ENCODE measurements around the gene SMG5. TPM values are rescaled to one million over a fixed set of nuclear protein-coding genes. Genes with fewer than 3 reads are reported as not detected.

Gene SMG5
- total RNA-seq, 1 donor from 2014 or later: 122 TPM

GRCh38 chr1:156308078-156308477, 25.5 kb upstream of the SMG5 start:
- Mint-ChIP-seq H3K4me3 (no peak overlapping the region), H3K36me3 (ENCODE audit: low read depth) (peaks cover 13% of the 10 kb centered on the region), H3K4me1 (no peaks in the 10 kb centered on the region), H3K27me3 (ENCODE audit: low read depth) (no peaks in the 10 kb centered on the region), H3K27ac (ENCODE audit: unreplicated experiment) (no peak overlapping the region), H3K9me3 (no peaks in the 10 kb centered on the region)
- no peak for DNase-seq (ENCODE audit: low read depth, low spot score)
- TF ChIP-seq, protein P1, sequence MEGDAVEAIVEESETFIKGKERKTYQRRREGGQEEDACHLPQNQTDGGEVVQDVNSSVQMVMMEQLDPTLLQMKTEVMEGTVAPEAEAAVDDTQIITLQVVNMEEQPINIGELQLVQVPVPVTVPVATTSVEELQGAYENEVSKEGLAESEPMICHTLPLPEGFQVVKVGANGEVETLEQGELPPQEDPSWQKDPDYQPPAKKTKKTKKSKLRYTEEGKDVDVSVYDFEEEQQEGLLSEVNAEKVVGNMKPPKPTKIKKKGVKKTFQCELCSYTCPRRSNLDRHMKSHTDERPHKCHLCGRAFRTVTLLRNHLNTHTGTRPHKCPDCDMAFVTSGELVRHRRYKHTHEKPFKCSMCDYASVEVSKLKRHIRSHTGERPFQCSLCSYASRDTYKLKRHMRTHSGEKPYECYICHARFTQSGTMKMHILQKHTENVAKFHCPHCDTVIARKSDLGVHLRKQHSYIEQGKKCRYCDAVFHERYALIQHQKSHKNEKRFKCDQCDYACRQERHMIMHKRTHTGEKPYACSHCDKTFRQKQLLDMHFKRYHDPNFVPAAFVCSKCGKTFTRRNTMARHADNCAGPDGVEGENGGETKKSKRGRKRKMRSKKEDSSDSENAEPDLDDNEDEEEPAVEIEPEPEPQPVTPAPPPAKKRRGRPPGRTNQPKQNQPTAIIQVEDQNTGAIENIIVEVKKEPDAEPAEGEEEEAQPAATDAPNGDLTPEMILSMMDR (conservative IDR thresholded peaks at IDR 0.05): no peak

GRCh38 chr1:156305215-156305614, 22.6 kb upstream of the SMG5 start:
- Mint-ChIP-seq H3K36me3 (ENCODE audit: low read depth) (peaks cover 10% of the 10 kb centered on the region), H3K27ac (ENCODE audit: unreplicated experiment) (no peak overlapping the region), H3K27me3 (ENCODE audit: low read depth) (no peaks in the 10 kb centered on the region), H3K4me1 (no peaks in the 10 kb centered on the region), H3K9me3 (no peaks in the 10 kb centered on the region), H3K4me3 (no peak overlapping the region)
- TF ChIP-seq, protein P1 (conservative IDR thresholded peaks at IDR 0.05): no peak
- DNase-seq (ENCODE audit: low read depth, low spot score): no peak

GRCh38 chr1:156303241-156303640, 20.6 kb upstream of the SMG5 start:
- Mint-ChIP-seq H3K4me3 (no peak overlapping the region), H3K36me3 (ENCODE audit: low read depth) (peaks cover 9% of the 10 kb centered on the region), H3K9me3 (no peaks in the 10 kb centered on the region), H3K4me1 (no peaks in the 10 kb centered on the region), H3K27ac (ENCODE audit: unreplicated experiment) (no peak overlapping the region), H3K27me3 (ENCODE audit: low read depth) (no peaks in the 10 kb centered on the region)
- TF ChIP-seq, protein P1 (conservative IDR thresholded peaks at IDR 0.05): no peak
- no peak for DNase-seq (ENCODE audit: low read depth, low spot score)

GRCh38 chr1:156298852-156299357, 16.3 kb upstream of the SMG5 start, which contains the start of gene VHLL:
TSS of gene VHLL (minus strand) at chr1:156299307. CDS start at chr1:156299189, 118 bp downstream.
- H3K4me3 Mint-ChIP-seq: peak within 1 kb of the TSS; percentile 49
- no peak within 1 kb of the TSS for H3K27ac Mint-ChIP-seq (ENCODE audit: unreplicated experiment)
- DNase-seq (ENCODE audit: low read depth, low spot score): no peak
- no peaks in the 10 kb centered on the region for H3K27me3 Mint-ChIP-seq (ENCODE audit: low read depth)
- peaks cover 15% of the 10 kb centered on the region for H3K4me1 Mint-ChIP-seq
- H3K9me3 Mint-ChIP-seq: no peaks in the 10 kb centered on the region
- no peaks in the 10 kb centered on the region for H3K36me3 Mint-ChIP-seq (ENCODE audit: low read depth)
- TF ChIP-seq, protein P1 (conservative IDR thresholded peaks at IDR 0.05): no peak

GRCh38 chr1:156295391-156295947, 12.8 kb upstream of the SMG5 start, which contains the start of gene GLMP:
TSS of gene GLMP (minus strand) at chr1:156295679. CDS start at chr1:156295645, 34 bp downstream.
- Mint-ChIP-seq H3K27me3 (ENCODE audit: low read depth) (no peaks in the 10 kb centered on the region), H3K4me3 (peak within 1 kb of the TSS; percentile 88), H3K9me3 (no peaks in the 10 kb centered on the region), H3K36me3 (ENCODE audit: low read depth) (no peaks in the 10 kb centered on the region), H3K4me1 (peaks cover 23% of the 10 kb centered on the region), H3K27ac (ENCODE audit: unreplicated experiment) (no peak within 1 kb of the TSS)
- peak; percentile 23 for DNase-seq (ENCODE audit: low read depth, low spot score)
- TF ChIP-seq, protein P1 (conservative IDR thresholded peaks at IDR 0.05): no peak

Measured in neural crest cell (in vitro differentiated cells).